RWPE2 (cell line): Measurements from ENCODE around the gene SKAP2.

Experiments used
- ATAC-seq: fragments of 200-7000 bp; cut with Tn5 transposase; 3 replicates; pipeline ENCODE4 v1.9.1; 2021; ENCODE audit warnings: low read depth
- DNase-seq: peaks from one replicate; pipeline ENCODE4 v3.0.0-alpha.2; 2020; ENCODE audit warnings: low spot score
- H3K27ac ChIP-seq: fragments of 450-650 bp; 2 replicates; pipeline ENCODE4 v1.5.1; 2017; ENCODE audit warnings: mild to moderate bottlenecking; ENCODE audit not compliant: poor library complexity, severe bottlenecking
- H3K27me3 ChIP-seq: fragments of 250-450 bp; sonication (Bioruptor Pico); 2 replicates; pipeline ENCODE4 v1.5.1; 2021; ENCODE audit warnings: mild to moderate bottlenecking, moderate library complexity; ENCODE audit not compliant: insufficient read depth, poor library complexity, severe bottlenecking
- H3K36me3 ChIP-seq: fragments of 250-450 bp; sonication (Bioruptor Pico); 2 replicates; pipeline ENCODE4 v1.5.1; 2020; ENCODE audit warnings: low read depth, mild to moderate bottlenecking, moderate library complexity
- H3K4me1 ChIP-seq: fragments of 250-450 bp; sonication (Bioruptor Pico); 2 replicates; pipeline ENCODE4 v1.5.1; 2021; ENCODE audit warnings: mild to moderate bottlenecking, moderate library complexity; ENCODE audit not compliant: insufficient read depth, poor library complexity, severe bottlenecking
- H3K4me3 ChIP-seq: fragments of 250-450 bp; sonication (Bioruptor Pico); 2 replicates; pipeline ENCODE4 v1.5.1; 2021; ENCODE audit warnings: mild to moderate bottlenecking, moderate library complexity; ENCODE audit not compliant: severe bottlenecking
- H3K9me3 ChIP-seq: fragments of 250-450 bp; sonication (Bioruptor Pico); 2 replicates; pipeline ENCODE4 v1.5.1; 2021; ENCODE audit warnings: mild to moderate bottlenecking, moderate library complexity; ENCODE audit not compliant: severe bottlenecking
- TF ChIP-seq, protein P1 (sequence below): fragments of 450-650 bp; IDR thresholded peaks from one replicate; pipeline ENCODE4 v1.5.1; 2017; ENCODE audit warnings: mild to moderate bottlenecking, moderate library complexity; ENCODE audit not compliant: poor library complexity, severe bottlenecking

SKAP2 gene, protein sequence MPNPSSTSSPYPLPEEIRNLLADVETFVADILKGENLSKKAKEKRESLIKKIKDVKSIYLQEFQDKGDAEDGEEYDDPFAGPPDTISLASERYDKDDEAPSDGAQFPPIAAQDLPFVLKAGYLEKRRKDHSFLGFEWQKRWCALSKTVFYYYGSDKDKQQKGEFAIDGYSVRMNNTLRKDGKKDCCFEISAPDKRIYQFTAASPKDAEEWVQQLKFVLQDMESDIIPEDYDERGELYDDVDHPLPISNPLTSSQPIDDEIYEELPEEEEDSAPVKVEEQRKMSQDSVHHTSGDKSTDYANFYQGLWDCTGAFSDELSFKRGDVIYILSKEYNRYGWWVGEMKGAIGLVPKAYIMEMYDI

DNA sequence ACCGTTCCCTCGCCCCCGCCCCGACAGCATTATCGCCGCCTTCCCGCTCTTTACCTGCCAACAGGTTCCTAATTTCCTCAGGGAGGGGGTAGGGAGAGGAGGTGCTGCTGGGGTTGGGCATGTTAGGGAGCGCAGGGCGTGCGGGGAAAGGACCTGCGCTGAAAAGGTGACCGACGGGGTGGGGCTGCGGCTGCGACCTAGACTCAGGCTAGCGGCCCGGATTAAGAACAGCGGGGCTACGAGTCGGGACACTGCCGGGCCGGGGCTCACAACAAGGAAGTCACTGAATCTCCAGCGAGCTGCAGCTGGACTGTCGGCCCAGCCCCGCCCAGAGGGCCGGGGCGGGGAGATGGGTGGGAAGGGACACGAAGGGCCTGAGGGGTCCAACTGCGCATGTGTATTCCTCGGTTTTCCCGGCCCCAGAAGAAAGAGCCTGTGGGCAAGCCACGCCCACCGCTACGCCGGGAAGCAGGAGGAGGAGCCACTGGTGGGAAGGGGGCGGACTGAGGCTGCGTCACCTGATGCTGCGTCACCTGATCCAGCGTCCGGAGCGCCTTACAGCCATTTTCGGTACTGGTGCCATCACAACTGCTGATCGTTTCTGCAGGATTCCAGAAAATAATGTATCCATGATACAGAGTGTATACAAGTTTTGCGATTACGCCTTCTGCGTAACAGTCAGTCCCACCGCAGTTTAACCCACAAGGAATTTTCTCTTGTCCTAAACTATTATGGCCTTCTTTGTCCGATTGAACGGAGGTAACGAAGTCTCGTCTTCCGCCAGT lies at the start of gene SKAP2:
SKAP2 (minus strand) TSS at position 282 of the 785 bp plus-strand sequence; CDS start at position 121, 161 bp downstream.
- peak; percentile 97 for DNase-seq
- Histone ChIP-seq H3K27ac (peak within 1 kb of the TSS; percentile 77), H3K4me1 (peaks cover 44% of the 10 kb centered on the region), H3K36me3 (no peaks in the 10 kb centered on the region), H3K9me3 (no peaks in the 10 kb centered on the region), H3K4me3 (peak within 1 kb of the TSS; percentile 48), H3K27me3 (no peaks in the 10 kb centered on the region)
- TF ChIP-seq, protein P1, sequence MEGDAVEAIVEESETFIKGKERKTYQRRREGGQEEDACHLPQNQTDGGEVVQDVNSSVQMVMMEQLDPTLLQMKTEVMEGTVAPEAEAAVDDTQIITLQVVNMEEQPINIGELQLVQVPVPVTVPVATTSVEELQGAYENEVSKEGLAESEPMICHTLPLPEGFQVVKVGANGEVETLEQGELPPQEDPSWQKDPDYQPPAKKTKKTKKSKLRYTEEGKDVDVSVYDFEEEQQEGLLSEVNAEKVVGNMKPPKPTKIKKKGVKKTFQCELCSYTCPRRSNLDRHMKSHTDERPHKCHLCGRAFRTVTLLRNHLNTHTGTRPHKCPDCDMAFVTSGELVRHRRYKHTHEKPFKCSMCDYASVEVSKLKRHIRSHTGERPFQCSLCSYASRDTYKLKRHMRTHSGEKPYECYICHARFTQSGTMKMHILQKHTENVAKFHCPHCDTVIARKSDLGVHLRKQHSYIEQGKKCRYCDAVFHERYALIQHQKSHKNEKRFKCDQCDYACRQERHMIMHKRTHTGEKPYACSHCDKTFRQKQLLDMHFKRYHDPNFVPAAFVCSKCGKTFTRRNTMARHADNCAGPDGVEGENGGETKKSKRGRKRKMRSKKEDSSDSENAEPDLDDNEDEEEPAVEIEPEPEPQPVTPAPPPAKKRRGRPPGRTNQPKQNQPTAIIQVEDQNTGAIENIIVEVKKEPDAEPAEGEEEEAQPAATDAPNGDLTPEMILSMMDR = no peak
- ATAC-seq = peak; percentile 86

DNA sequence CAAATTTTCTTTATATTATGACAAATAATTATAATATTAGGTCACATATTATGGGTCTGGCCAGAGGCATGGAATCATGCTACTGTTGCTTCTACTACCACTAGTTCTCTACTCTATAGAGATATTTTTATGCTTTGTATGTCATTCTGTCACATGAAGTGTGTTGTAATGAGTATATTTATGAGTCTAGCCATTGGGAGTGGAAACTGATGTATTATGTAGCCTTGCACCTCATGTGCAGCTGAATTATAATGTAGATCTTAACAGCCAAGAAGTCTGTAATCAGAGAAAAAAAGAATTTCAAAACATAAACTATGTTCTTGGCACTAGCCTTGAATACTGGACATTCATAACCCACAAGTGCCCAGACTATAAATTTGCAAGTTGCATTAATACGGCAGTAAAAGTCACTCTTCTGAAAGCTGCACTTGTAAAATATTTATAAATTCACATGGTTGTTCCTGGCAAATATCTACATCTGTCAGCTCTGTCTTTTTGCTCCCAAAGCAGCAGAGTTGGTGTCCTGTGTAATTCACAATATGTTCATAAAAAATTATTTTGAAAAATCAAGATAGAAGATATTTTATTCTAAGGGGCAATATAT lies 48.6 kb upstream of the SKAP2 start:
- no peak overlapping the region for H3K4me3 ChIP-seq
- H3K27ac ChIP-seq = no peak overlapping the region
- TF ChIP-seq, protein P1 = no peak
- no peak for DNase-seq
- H3K4me1 ChIP-seq = peaks cover 18% of the 10 kb centered on the region
- no peaks in the 10 kb centered on the region for H3K27me3 ChIP-seq
- ATAC-seq = no peak
- H3K36me3 ChIP-seq = no peaks in the 10 kb centered on the region
- H3K9me3 ChIP-seq = no peaks in the 10 kb centered on the region

DNA sequence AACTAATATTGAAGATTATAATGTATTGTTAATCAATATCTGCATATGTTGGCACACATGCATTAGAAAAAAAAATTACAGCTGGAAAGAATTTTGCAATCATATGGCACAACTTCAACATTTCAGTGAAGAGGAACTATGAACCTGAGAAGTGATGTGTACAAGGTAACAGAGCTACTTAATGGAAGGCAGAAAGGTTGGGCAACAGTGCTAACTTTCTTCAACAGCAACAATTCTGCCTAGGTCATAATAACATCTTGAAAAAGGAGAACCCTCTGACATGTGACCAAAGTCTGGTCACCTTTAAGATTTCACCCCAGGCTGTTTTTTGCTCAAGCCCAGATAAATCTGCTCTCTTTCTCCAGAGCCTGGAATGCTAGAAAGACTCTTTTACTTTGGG lies 47.9 kb upstream of the SKAP2 start:
- TF ChIP-seq, protein P1 = no peak
- no peak for ATAC-seq
- no peak for DNase-seq

DNA sequence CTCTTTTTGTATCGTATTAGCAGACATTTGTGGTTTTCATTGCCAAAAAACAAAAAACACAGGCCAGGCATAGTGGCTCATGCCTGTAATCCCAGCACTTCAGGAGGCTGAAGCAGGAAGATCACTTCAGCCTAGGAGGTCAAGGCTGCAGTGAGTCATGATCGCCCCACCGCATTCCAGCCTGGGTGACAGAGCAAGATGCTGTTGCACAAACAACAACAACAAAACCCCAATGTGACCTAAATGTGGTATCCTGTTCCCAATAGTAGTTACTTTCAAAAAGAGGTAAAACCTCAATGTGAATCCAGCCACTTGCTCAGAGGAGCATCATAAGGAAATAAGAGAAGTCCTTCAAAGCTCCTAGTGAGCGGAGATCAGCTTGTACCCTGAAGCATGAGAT lies 45.8 kb upstream of the SKAP2 start:
- no peak for DNase-seq

More for the DNA sequence above, 47.9 kb upstream of the SKAP2 start:
- H3K9me3 ChIP-seq = no peaks in the 10 kb centered on the region
- peaks cover 14% of the 10 kb centered on the region for H3K4me1 ChIP-seq
- no peak overlapping the region for H3K4me3 ChIP-seq
- no peaks in the 10 kb centered on the region for H3K36me3 ChIP-seq
- H3K27ac ChIP-seq = no peak overlapping the region
- H3K27me3 ChIP-seq = no peaks in the 10 kb centered on the region

More for the DNA sequence above, 45.8 kb upstream of the SKAP2 start:
- ATAC-seq = peak; percentile 92
- Histone ChIP-seq H3K9me3 (no peaks in the 10 kb centered on the region), H3K4me1 (peaks cover 14% of the 10 kb centered on the region), H3K27me3 (no peaks in the 10 kb centered on the region), H3K36me3 (no peaks in the 10 kb centered on the region), H3K27ac (peak overlapping the region; percentile 39), H3K4me3 (no peak overlapping the region)
- TF ChIP-seq, protein P1 = no peak
